Glutamatergic neuron (in vitro differentiated cells): Measurements from ENCODE around the gene TAF3. TPM values are rescaled to one million over a fixed set of nuclear protein-coding genes. Genes with fewer than 3 reads are reported as not detected.

ENCODE experiments used
- DNase-seq: peaks from one replicate; pipeline ENCODE4 v3.0.0; 2022
- H3K27ac Mint-ChIP-seq: one replicate; pipeline ENCODE4 v1.8.0; 2020; ENCODE audit warnings: mild to moderate bottlenecking, mixed read lengths, inconsistent platforms; ENCODE audit not compliant: unreplicated experiment
- H3K27me3 Mint-ChIP-seq: one replicate; pipeline ENCODE4 v1.8.0; 2020; ENCODE audit warnings: mild to moderate bottlenecking, moderate library complexity, mixed read lengths, inconsistent platforms; ENCODE audit not compliant: unreplicated experiment
- H3K36me3 Mint-ChIP-seq: one replicate; pipeline ENCODE4 v1.8.0; 2020; ENCODE audit warnings: mild to moderate bottlenecking, mixed read lengths, inconsistent platforms; ENCODE audit not compliant: unreplicated experiment
- H3K4me1 Mint-ChIP-seq: one replicate; pipeline ENCODE4 v1.8.0; 2020; ENCODE audit warnings: mild to moderate bottlenecking, low read depth, mixed read lengths, inconsistent platforms; ENCODE audit not compliant: unreplicated experiment
- H3K4me3 Mint-ChIP-seq: one replicate; pipeline ENCODE4 v1.8.0; 2020; ENCODE audit warnings: mild to moderate bottlenecking, mixed read lengths, inconsistent platforms; ENCODE audit not compliant: unreplicated experiment
- H3K9me3 Mint-ChIP-seq: one replicate; pipeline ENCODE4 v1.8.0; 2020; ENCODE audit warnings: mild to moderate bottlenecking, moderate library complexity, mixed read lengths, inconsistent platforms; ENCODE audit not compliant: unreplicated experiment
- CTCF ChIP-seq: fragments of 200-600 bp; sonication (generic); IDR thresholded peaks from one replicate; pipeline ENCODE4 v1.5.0; 2021; ENCODE audit not compliant: partially characterized antibody, unreplicated experiment
- total RNA-seq: library from RNA; stranded (reverse); fragmentation: NEBNext Ultra II Directional; extraction: Animal tissue kit (Norgen Biotek cat#: 25700); gene quantifications from one replicate; pipeline ENCODE4 v1.2.1, GENCODE V29; 2021; ENCODE audit not compliant: unreplicated experiment

TAF3 gene
- total RNA-seq, 1 donor from 2014 or later: 10.2 TPM

- Mint-ChIP-seq H3K27me3 (peaks cover 58% of the 10 kb centered on the region), H3K27ac (no peak overlapping the region), H3K36me3 (no peaks in the 10 kb centered on the region), H3K9me3 (peaks cover 13% of the 10 kb centered on the region), H3K4me1 (peaks cover 6% of the 10 kb centered on the region), H3K4me3 (no peak overlapping the region)
- no peak for DNase-seq
- TF ChIP-seq CTCF: no peak
Measured at GRCh38 chr10:8037199-8037801, 219.0 kb downstream of the TAF3 start.

- Mint-ChIP-seq H3K4me3 (no peak overlapping the region), H3K27me3 (peaks cover 56% of the 10 kb centered on the region), H3K9me3 (peaks cover 13% of the 10 kb centered on the region), H3K27ac (no peak overlapping the region), H3K36me3 (no peaks in the 10 kb centered on the region), H3K4me1 (peaks cover 6% of the 10 kb centered on the region)
- no peak for TF ChIP-seq CTCF
- no peak for DNase-seq
Measured at GRCh38 chr10:8037941-8038894, 219.9 kb downstream of the TAF3 start.

- no peak for DNase-seq
- Mint-ChIP-seq H3K36me3 (no peaks in the 10 kb centered on the region), H3K4me1 (peaks cover 8% of the 10 kb centered on the region), H3K4me3 (no peak overlapping the region), H3K27ac (no peak overlapping the region), H3K27me3 (peaks cover 61% of the 10 kb centered on the region), H3K9me3 (peaks cover 15% of the 10 kb centered on the region)
- TF ChIP-seq CTCF: no peak
Measured at GRCh38 chr10:8039321-8039881, 221.1 kb downstream of the TAF3 start.

- Mint-ChIP-seq H3K36me3 (no peaks in the 10 kb centered on the region), H3K4me3 (no peak overlapping the region), H3K9me3 (peaks cover 14% of the 10 kb centered on the region), H3K27ac (no peak overlapping the region), H3K4me1 (peaks cover 9% of the 10 kb centered on the region), H3K27me3 (peaks cover 59% of the 10 kb centered on the region)
- no peak for TF ChIP-seq CTCF
- DNase-seq: no peak
Measured at GRCh38 chr10:8040651-8041050, 222.3 kb downstream of the TAF3 start.
